Measurements from ENCODE around the gene HDC. TPM values are rescaled to one million over a fixed set of nuclear protein-coding genes. Genes with fewer than 3 reads are reported as not detected.

Gene HDC
- total RNA-seq, 1 experiment from 2014 or later, result not detected

GRCh38 chr15:50229336-50229735, 36.2 kb downstream of the HDC start:
- no peak for TF ChIP-seq TCF7L2 (IDR thresholded peaks at IDR 0.05; ENCODE audit: low read depth, low read length)
- TF ChIP-seq POLR2AphosphoS5 (IDR thresholded peaks at IDR 0.05; ENCODE audit: low read depth, low read length), result no peak
- TF ChIP-seq CTCF (IDR thresholded peaks at IDR 0.05), result no peak
- no peak for TF ChIP-seq REST (IDR thresholded peaks at IDR 0.05; ENCODE audit: insufficient read depth in 1 of 2, low read depth in 2 of 2, low read length in 1 of 2)
- TF ChIP-seq SIN3A (IDR thresholded peaks at IDR 0.05; ENCODE audit: borderline replicate concordance, insufficient read depth, low read depth, low read length), result no peak

GRCh38 chr15:50228866-50229265, 36.7 kb downstream of the HDC start:
- Histone ChIP-seq H3K27ac (ENCODE audit: low read length) (no peak overlapping the region), H3K36me3 (ENCODE audit: control insufficient read depth, insufficient read depth, low read length) (no peaks in the 10 kb centered on the region), H3K4me1 (ENCODE audit: control insufficient read depth, insufficient read depth, low read length) (no peaks in the 10 kb centered on the region), H3K9me3 (ENCODE audit: control insufficient read depth, insufficient read depth, low read depth, low read length) (no peaks in the 10 kb centered on the region), H3K4me3 (ENCODE audit: low read depth in 2 of 2, low read length in 2 of 2) (no peak overlapping the region), H3K27me3 (ENCODE audit: control insufficient read depth, insufficient read depth, low read length) (no peaks in the 10 kb centered on the region)
- BruUV-seq (replicated peaks), result no TSS peak
- in situ Hi-C loops (cut with HindIII; ENCODE audit: low pct_unique_long_range_greater_than_20kb, low sequenced_read_pairs), result no loop called here
- intact Hi-C loops (cut with micrococcal nuclease; ENCODE audit: unreplicated experiment), result no loop called here
- DNase-seq (ENCODE audit: low read depth, low spot score), result no peak
- TF ChIP-seq REST (IDR thresholded peaks at IDR 0.05; ENCODE audit: insufficient read depth in 1 of 2, low read depth in 2 of 2, low read length in 1 of 2), result no peak
- TF ChIP-seq TCF7L2 (IDR thresholded peaks at IDR 0.05; ENCODE audit: low read depth, low read length), result no peak
- TF ChIP-seq POLR2AphosphoS5 (IDR thresholded peaks at IDR 0.05; ENCODE audit: low read depth, low read length), result no peak
- no peak for TF ChIP-seq SIN3A (IDR thresholded peaks at IDR 0.05; ENCODE audit: borderline replicate concordance, insufficient read depth, low read depth, low read length)
- TF ChIP-seq CTCF (IDR thresholded peaks at IDR 0.05), result no peak
- ChIA-PET POLR2A (interaction anchor here (0.6 kb wide), 1 partner anchor 42 kb away, joined by 3 read pairs; no protein-coding TSS in a partner anchor), CTCF (no interaction called here)
- no peak for ATAC-seq

More at GRCh38 chr15:50229336-50229735, 36.2 kb downstream of the HDC start:
- no TSS peak for BruUV-seq (replicated peaks)
- Histone ChIP-seq H3K27ac (ENCODE audit: low read length) (no peak overlapping the region), H3K4me1 (ENCODE audit: control insufficient read depth, insufficient read depth, low read length) (no peaks in the 10 kb centered on the region), H3K36me3 (ENCODE audit: control insufficient read depth, insufficient read depth, low read length) (no peaks in the 10 kb centered on the region), H3K27me3 (ENCODE audit: control insufficient read depth, insufficient read depth, low read length) (no peaks in the 10 kb centered on the region), H3K9me3 (ENCODE audit: control insufficient read depth, insufficient read depth, low read depth, low read length) (no peaks in the 10 kb centered on the region), H3K4me3 (ENCODE audit: low read depth in 2 of 2, low read length in 2 of 2) (no peak overlapping the region)
- in situ Hi-C loops (cut with HindIII; ENCODE audit: low pct_unique_long_range_greater_than_20kb, low sequenced_read_pairs), result no loop called here
- no peak for ATAC-seq
- ChIA-PET POLR2A (interaction anchor here (0.6 kb wide), 1 partner anchor 43 kb away, joined by 3 read pairs; no protein-coding TSS in a partner anchor), CTCF (interaction anchor here (0.7 kb wide), 1 partner anchor 20 kb away, joined by 7 read pairs; no protein-coding TSS in a partner anchor)
- intact Hi-C loops (cut with micrococcal nuclease; ENCODE audit: unreplicated experiment), result no loop called here
- no peak for DNase-seq (ENCODE audit: low read depth, low spot score)

Data from Panc1 (cell line).